IPS-15b (cell line): ENCODE results near the gene SAMHD1.

ENCODE experiments used
- H3K27me3 ChIP-seq: one replicate; pipeline ENCODE4 v1.6.1; 2013; ENCODE audit warnings: low read length; ENCODE audit not compliant: control insufficient read depth, insufficient read depth
- H3K36me3 ChIP-seq: one replicate; pipeline ENCODE4 v1.6.1; 2013; ENCODE audit warnings: low read length; ENCODE audit not compliant: control insufficient read depth, insufficient read depth
- H3K4me1 ChIP-seq: one replicate; pipeline ENCODE4 v1.6.1; 2013; ENCODE audit warnings: mild to moderate bottlenecking, low read length; ENCODE audit not compliant: control insufficient read depth, insufficient read depth
- H3K4me3 ChIP-seq: one replicate; pipeline ENCODE4 v1.5.1; 2013; ENCODE audit warnings: low read depth, low read length
- H3K9ac ChIP-seq: one replicate; pipeline ENCODE4 v1.6.1; 2013; ENCODE audit warnings: low read depth, mild to moderate bottlenecking, low read length
- H3K9me3 ChIP-seq: one replicate; pipeline ENCODE4 v1.6.1; 2013; ENCODE audit warnings: mild to moderate bottlenecking, low read length; ENCODE audit not compliant: control insufficient read depth, insufficient read depth

The SAMHD1 gene

DNA sequence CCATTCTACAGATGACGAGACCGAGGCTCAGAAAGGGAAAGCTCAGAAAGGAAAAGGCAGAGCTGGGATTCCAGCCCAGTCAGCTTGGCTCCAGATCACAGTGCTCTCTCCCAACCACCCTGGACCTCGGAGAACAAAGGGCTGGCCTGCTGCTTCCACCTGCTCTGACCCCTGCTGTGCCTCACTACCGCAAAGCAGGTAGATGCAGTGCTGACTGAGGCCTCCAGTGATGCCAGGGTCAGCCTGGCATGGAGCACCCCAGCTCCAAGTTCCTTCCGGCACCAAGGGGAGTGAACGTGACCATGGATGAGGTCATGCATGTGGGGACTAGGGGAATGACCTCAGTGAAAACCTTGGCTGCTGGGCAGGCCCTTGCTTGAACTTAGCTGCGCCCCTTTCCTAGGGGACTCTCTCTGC is 96.3 kb downstream of the SAMHD1 start:
- Histone ChIP-seq H3K9ac (no peak overlapping the region), H3K4me3 (no peak overlapping the region), H3K4me1 (peaks cover 28% of the 10 kb centered on the region), H3K9me3 (no peaks in the 10 kb centered on the region), H3K36me3 (peaks cover 6% of the 10 kb centered on the region), H3K27me3 (no peaks in the 10 kb centered on the region)

GRCh38 chr20:36854348-36855240 is 96.9 kb downstream of the SAMHD1 start:
- H3K9ac ChIP-seq = no peak overlapping the region
- peaks cover 22% of the 10 kb centered on the region for H3K4me1 ChIP-seq

DNA sequence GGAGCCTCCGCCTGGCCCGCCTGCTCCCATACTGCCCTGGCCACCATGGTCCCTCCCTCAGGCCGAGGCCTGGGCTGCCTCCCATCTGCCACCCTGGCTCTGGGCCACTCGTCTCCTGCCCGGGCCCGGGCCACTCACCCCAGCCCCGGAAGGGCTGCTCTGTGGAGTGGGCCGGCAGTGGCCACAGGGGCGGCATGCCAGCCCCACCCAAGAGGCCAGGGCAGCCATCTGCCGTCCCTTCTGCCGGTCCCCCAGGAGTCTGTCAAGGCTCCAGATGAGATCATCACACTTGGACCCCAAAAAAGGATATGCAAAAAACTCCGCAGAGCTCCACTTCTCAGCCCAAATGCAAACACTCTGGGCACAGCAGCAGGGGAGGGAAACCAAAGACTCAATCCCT is 99.3 kb downstream of the SAMHD1 start:
- Histone ChIP-seq H3K9ac (no peak overlapping the region), H3K4me3 (no peak overlapping the region), H3K4me1 (peaks cover 20% of the 10 kb centered on the region)

More at GRCh38 chr20:36854348-36855240, 96.9 kb downstream of the SAMHD1 start:
- Histone ChIP-seq H3K4me3 (no peak overlapping the region), H3K27me3 (no peaks in the 10 kb centered on the region), H3K36me3 (peaks cover 4% of the 10 kb centered on the region), H3K9me3 (no peaks in the 10 kb centered on the region)

GRCh38 chr20:36851490-36851889 is 100.0 kb downstream of the SAMHD1 start:
- Histone ChIP-seq H3K9ac (no peak overlapping the region), H3K36me3 (peaks cover 4% of the 10 kb centered on the region), H3K9me3 (no peaks in the 10 kb centered on the region), H3K4me1 (peaks cover 20% of the 10 kb centered on the region), H3K4me3 (no peak overlapping the region), H3K27me3 (no peaks in the 10 kb centered on the region)

More for the DNA sequence above, 99.3 kb downstream of the SAMHD1 start:
- H3K27me3 ChIP-seq = no peaks in the 10 kb centered on the region
- H3K9me3 ChIP-seq = no peaks in the 10 kb centered on the region
- peaks cover 4% of the 10 kb centered on the region for H3K36me3 ChIP-seq

DNA sequence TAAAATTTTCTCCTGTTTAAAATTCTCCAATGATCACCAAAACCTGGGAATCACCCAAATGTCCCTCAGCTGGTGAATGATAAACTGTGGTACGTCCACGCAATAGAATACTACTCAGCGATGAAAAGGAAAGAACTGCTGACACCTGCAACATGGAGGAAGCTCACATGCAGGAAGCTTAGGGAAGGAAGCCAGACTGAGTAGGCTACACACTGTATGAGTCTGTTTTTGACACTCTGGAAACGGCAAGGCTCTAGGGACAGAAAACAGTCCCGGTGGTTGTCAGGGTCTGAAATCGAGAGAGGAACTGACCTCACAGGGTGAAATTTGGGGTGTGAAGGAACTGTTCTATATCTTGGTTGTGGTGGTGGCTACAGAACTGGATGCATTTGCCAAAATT is 100.7 kb downstream of the SAMHD1 start:
- Histone ChIP-seq H3K36me3 (peaks cover 4% of the 10 kb centered on the region), H3K9me3 (no peaks in the 10 kb centered on the region), H3K27me3 (no peaks in the 10 kb centered on the region), H3K4me3 (no peak overlapping the region), H3K9ac (no peak overlapping the region), H3K4me1 (peaks cover 18% of the 10 kb centered on the region)

DNA sequence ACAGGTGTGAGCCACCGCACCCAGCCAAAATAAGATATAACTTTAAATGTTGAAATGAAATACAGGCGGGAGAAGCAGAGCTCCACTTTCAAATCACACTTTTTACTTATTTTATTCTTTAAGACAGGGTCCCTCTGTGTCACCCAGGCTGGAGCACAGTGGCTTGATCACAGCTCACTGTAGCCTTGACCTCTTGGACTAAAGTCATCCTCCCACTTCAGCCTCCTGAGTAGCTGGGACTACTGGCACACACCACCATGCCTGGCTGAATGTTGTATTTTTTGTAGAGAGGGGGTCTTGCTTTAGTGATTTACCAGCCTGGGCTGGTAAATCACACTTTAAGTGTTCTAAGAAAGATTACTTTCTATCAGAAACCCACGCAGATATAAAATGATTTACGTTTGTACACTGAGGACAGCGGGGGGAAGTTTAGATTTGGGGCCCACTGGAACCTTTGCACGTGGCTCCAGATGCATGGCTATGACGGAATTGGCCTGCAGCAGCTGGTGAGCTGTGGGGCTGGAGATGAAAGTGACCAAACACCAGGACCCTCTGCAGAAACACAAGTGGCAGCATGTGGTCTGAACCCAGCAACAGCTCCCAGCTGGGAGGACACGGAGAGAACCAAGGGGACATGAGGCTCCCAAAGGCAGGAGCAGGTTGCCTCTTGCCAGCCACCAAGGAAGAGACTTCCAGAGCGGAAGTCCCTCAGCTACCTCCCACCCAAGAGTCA is 102.0 kb downstream of the SAMHD1 start:
- no peaks in the 10 kb centered on the region for H3K27me3 ChIP-seq
- no peak overlapping the region for H3K9ac ChIP-seq
- H3K4me3 ChIP-seq = no peak overlapping the region
- H3K36me3 ChIP-seq = peaks cover 4% of the 10 kb centered on the region
- H3K9me3 ChIP-seq = no peaks in the 10 kb centered on the region
- H3K4me1 ChIP-seq = peaks cover 9% of the 10 kb centered on the region

- H3K36me3 ChIP-seq = peaks cover 4% of the 10 kb centered on the region
- H3K4me3 ChIP-seq = no peak overlapping the region
- H3K4me1 ChIP-seq = peaks cover 3% of the 10 kb centered on the region
- H3K9ac ChIP-seq = no peak overlapping the region
- H3K27me3 ChIP-seq = no peaks in the 10 kb centered on the region
- no peaks in the 10 kb centered on the region for H3K9me3 ChIP-seq
Measured at GRCh38 chr20:36848677-36849076, 102.8 kb downstream of the SAMHD1 start.

DNA sequence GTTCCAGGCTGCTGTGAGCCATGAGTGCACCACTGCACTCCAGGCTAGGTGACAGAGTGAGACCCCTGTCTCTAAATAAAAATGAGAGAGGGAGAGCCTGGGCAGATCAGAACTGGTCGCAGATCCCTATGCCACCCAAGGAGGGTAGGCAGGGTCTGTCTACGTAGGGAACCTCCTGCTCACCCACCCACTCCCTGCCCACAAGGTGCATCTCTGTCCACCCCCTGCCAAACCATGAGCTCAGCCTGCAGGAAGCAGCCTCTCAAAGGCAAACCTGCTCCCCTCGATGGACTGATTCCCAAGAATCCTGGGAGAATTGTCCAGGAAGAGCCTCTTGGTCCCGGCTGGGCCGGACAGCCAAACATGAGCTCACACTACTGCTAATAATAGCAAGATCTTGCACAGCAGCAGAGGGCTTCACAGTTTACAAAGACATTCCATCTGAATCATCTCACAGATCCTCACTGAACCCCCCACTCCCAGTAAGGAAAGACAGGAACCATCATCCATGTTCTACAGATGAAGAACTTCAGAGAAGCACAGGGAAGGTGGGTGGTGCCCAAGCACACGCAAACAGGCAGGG is 103.3 kb downstream of the SAMHD1 start:
- Histone ChIP-seq H3K27me3 (no peaks in the 10 kb centered on the region), H3K9me3 (no peaks in the 10 kb centered on the region), H3K4me3 (no peak overlapping the region), H3K36me3 (peaks cover 4% of the 10 kb centered on the region), H3K9ac (no peak overlapping the region), H3K4me1 (peaks cover 3% of the 10 kb centered on the region)

- Histone ChIP-seq H3K4me3 (no peak overlapping the region), H3K4me1 (peaks cover 7% of the 10 kb centered on the region), H3K27me3 (no peaks in the 10 kb centered on the region), H3K9ac (no peak overlapping the region), H3K36me3 (peaks cover 4% of the 10 kb centered on the region), H3K9me3 (no peaks in the 10 kb centered on the region)
Measured at GRCh38 chr20:36847710-36848040, 103.8 kb downstream of the SAMHD1 start.

DNA sequence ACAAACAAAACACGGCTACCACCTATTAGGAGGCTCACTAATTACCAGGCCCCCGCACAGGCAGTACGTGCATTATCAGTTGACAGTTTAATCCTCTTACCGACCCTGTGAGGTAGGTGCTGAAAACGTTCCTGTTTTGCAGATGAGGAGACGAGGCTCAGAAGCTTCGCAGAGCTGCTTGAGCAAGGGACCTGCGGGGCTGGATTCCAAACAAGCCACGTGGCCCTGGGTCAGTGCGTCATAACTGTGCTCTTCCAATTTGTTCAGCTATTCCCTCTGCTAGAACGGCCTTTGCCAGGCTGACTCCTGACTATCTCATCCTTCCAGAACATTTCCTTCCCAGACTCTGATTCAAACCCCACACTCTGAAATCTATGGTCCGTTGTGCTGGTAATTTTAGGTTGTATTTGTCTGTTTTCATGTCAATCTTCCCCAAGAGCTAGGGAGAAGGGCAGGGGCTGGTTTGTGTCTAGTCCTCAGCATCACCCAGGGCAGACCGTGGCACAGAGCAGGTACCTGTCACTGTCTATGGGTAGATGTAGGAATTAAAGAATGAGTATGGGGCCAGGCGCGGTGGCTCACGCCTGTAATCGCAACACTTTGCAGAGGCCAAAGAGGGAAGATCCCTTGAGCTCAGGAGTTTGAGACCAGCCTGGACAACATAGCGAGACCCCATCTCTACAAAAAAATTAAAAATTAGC is 104.3 kb downstream of the SAMHD1 start:
- no peak overlapping the region for H3K9ac ChIP-seq
- no peaks in the 10 kb centered on the region for H3K9me3 ChIP-seq
- H3K4me3 ChIP-seq = no peak overlapping the region
- H3K36me3 ChIP-seq = peaks cover 3% of the 10 kb centered on the region
- H3K27me3 ChIP-seq = no peaks in the 10 kb centered on the region
- H3K4me1 ChIP-seq = peaks cover 7% of the 10 kb centered on the region

GRCh38 chr20:36845288-36845971 is 106.1 kb downstream of the SAMHD1 start:
- peaks cover 13% of the 10 kb centered on the region for H3K4me1 ChIP-seq
- no peaks in the 10 kb centered on the region for H3K27me3 ChIP-seq
- no peaks in the 10 kb centered on the region for H3K9me3 ChIP-seq
- H3K4me3 ChIP-seq = no peak overlapping the region
- no peak overlapping the region for H3K9ac ChIP-seq
- H3K36me3 ChIP-seq = no peaks in the 10 kb centered on the region
